Germinal center (tissue), 1 donor: ENCODE data around the gene OSTN.

Experiments used
- DNase-seq: peaks from one replicate; pipeline ENCODE4 v3.0.0; 2012; ENCODE audit warnings: mixed read lengths, low spot score

OSTN gene

GRCh38 chr3:191235331-191236314, 36.6 kb downstream of the OSTN start:
- no peak for DNase-seq

GRCh38 chr3:191236646-191237045, 37.6 kb downstream of the OSTN start:
- no peak for DNase-seq

- DNase-seq = no peak
These were observed 38.2 kb downstream of the OSTN start for GRCh38 chr3:191237047-191237882.

GRCh38 chr3:191238321-191238817, 39.3 kb downstream of the OSTN start:
- no peak for DNase-seq

GRCh38 chr3:191239407-191240031, 40.5 kb downstream of the OSTN start:
- no peak for DNase-seq

GRCh38 chr3:191240486-191240885, 41.4 kb downstream of the OSTN start:
- no peak for DNase-seq

- peak; percentile 23 for DNase-seq
These were observed 45.3 kb downstream of the OSTN start for GRCh38 chr3:191244242-191244867.

GRCh38 chr3:191246034-191246433, 47.0 kb downstream of the OSTN start:
- peak; percentile 64 for DNase-seq

- no peak for DNase-seq
These were observed 47.6 kb downstream of the OSTN start for GRCh38 chr3:191246630-191247029.

GRCh38 chr3:191253089-191253799, 54.2 kb downstream of the OSTN start:
- peak; percentile 26 for DNase-seq

- no peak for DNase-seq
These were observed 55.2 kb downstream of the OSTN start for GRCh38 chr3:191254098-191254873.

- no peak for DNase-seq
These were observed 56.1 kb downstream of the OSTN start for GRCh38 chr3:191255156-191255555.

- no peak for DNase-seq
These were observed 57.4 kb downstream of the OSTN start for GRCh38 chr3:191256405-191256804.

GRCh38 chr3:191257286-191257685, 58.2 kb downstream of the OSTN start:
- no peak for DNase-seq

- no peak for DNase-seq
These were observed 60.4 kb downstream of the OSTN start for GRCh38 chr3:191259486-191259885.

- no peak for DNase-seq
These were observed 61.6 kb downstream of the OSTN start for GRCh38 chr3:191260431-191261303.

- no peak for DNase-seq
These were observed 62.2 kb downstream of the OSTN start for GRCh38 chr3:191261304-191261638.

- DNase-seq = no peak
These were observed 63.6 kb downstream of the OSTN start for GRCh38 chr3:191262650-191263049.

GRCh38 chr3:191263365-191263764, 64.3 kb downstream of the OSTN start:
- DNase-seq = no peak
